H1 (cell line): ENCODE data around the gene NCLN. TPM values are rescaled to one million over a fixed set of nuclear protein-coding genes. Genes with fewer than 3 reads are reported as not detected.

Experiments used
- GABPA ChIP-seq: IDR thresholded peaks from 2 replicates; pipeline ENCODE4 v1.6.1; 2011; ENCODE audit warnings: mild to moderate bottlenecking, low read length, moderate library complexity, borderline replicate concordance; ENCODE audit not compliant: insufficient read depth
- ZNF274 ChIP-seq: IDR thresholded peaks from 2 replicates; pipeline ENCODE4 v1.7.0; 2012; ENCODE audit warnings: low read length, borderline replicate concordance; ENCODE audit errors: extremely low read depth
- polyA plus RNA-seq, 7 experiments: library from polyadenylated mRNA; depleted of rRNA in 3 of 7; stranded (reverse) in 5 of 7; unstranded in 2 of 7; fragments of >200 nt in 5 of 7; fragments of 200-250 nt in 2 of 7; gene quantifications; 1 replicate in 5 of 7; 2 replicates in 1 of 7; 4 replicates in 1 of 7; pipeline versions ENCODE4 v1.2.1 to v1.2.3, GENCODE V29; 2011 to 2013; ENCODE audit warnings: missing spikeins in 2 of 7, mixed read lengths in 2 of 7
- total RNA-seq: library from RNA; stranded (reverse); fragmentation: NEBNext Ultra II Directional; extraction: Animal tissue kit (Norgen Biotek cat#: 25700); gene quantifications from 2 replicates; pipeline ENCODE4 v1.2.1, GENCODE V29; 2021
- TF ChIP-seq, protein P1 (sequence below): IDR thresholded peaks from 2 replicates; pipeline ENCODE4 v1.6.1; 2011; ENCODE audit warnings: low read length, improper control_type of control experiment

NCLN gene
- total and polyA plus RNA-seq, 2 of the 8 experiments (the other 6 are each of a cell fraction or from before 2014, with no cell fraction given), result 89.2 to 103 TPM

DNA sequence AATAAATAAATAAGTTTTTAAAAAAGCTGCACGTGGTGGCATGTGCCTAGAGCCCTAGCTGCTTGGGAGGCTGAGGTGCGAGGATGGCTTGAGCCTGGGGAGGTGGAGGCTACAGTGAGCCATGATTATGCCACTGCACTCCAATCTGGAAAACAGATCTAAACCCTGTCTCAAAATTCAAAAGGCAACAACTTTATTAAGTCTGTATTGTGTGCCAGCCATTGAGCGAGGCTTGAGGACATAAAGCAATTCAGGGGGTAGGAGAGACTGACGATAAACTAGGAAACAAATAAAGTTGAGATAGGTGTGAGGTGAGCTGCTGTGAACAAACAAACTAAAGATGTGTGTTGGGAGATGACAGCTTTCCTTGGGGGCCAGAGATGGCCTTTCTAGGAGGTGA, 47.4 kb downstream of the NCLN start (continued):
- TF ChIP-seq ZNF274, result no peak
- no peak for TF ChIP-seq GABPA
- TF ChIP-seq, protein P1, sequence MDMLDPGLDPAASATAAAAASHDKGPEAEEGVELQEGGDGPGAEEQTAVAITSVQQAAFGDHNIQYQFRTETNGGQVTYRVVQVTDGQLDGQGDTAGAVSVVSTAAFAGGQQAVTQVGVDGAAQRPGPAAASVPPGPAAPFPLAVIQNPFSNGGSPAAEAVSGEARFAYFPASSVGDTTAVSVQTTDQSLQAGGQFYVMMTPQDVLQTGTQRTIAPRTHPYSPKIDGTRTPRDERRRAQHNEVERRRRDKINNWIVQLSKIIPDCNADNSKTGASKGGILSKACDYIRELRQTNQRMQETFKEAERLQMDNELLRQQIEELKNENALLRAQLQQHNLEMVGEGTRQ, result no peak
